ENCODE data around the gene RPS6KB1. TPM values are rescaled to one million over a fixed set of nuclear protein-coding genes. Genes with fewer than 3 reads are reported as not detected.

The RPS6KB1 gene
- total and polyA plus RNA-seq, 2 experiments from 2014 or later = 22.4 to 27.9 TPM

DNA sequence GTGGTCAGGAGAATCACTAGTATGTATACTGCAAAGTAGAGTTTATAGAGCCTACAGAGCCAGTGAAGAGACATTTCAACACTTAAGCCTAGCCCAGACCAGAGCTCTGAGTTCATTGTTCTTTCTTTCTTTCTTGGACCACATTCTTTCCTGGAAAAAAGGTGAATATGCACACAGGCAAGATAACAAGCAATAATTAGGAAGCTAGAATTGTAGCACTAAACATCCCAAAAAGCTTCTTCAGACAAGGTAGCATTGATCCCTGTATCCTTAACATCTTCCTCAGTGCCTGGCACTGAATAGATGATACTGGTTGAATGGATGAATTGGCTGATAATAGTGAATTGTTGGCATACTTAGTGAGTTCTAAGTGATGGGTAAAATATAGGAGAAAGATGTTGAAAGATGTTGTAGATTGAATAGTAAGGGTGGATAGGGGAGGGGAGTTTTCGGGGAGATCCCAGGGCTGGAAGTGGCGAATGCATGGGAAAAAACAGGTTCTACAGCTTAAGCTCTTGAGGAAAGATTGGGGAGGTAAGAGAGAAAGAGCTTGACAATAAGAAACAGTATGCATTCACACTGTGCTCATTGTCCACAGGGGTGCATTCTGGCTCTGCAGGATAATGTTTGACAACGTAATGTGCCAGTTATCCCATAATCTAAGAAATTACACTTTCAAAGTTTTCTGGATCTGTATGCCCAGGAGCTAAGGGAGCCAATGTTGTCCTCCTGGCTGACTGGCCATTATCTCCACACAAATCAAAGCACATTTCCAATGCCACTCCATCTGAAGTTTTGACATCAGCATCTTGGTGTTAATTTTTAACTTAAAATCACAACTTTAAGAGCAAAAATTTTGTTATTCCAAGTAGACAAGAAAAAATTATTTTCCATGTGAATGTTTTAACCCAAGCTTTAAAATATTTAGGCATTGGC lies 35.8 kb upstream of the RPS6KB1 start:
- DNase-seq (ENCODE audit: low spot score) = no peak
- no peak overlapping the region for H3K4me2 ChIP-seq
- peak overlapping the region; percentile 77 for H3K27ac ChIP-seq
- no peaks in the 10 kb centered on the region for H3K27me3 ChIP-seq
- no peak for TF ChIP-seq EZH2 (IDR thresholded peaks at IDR 0.05; ENCODE audit: borderline replicate concordance)
- TF ChIP-seq EZH2phosphoT487 (IDR thresholded peaks at IDR 0.05; ENCODE audit: low read depth, severe bottlenecking, unreplicated experiment) = no peak
- TF ChIP-seq, protein P1, sequence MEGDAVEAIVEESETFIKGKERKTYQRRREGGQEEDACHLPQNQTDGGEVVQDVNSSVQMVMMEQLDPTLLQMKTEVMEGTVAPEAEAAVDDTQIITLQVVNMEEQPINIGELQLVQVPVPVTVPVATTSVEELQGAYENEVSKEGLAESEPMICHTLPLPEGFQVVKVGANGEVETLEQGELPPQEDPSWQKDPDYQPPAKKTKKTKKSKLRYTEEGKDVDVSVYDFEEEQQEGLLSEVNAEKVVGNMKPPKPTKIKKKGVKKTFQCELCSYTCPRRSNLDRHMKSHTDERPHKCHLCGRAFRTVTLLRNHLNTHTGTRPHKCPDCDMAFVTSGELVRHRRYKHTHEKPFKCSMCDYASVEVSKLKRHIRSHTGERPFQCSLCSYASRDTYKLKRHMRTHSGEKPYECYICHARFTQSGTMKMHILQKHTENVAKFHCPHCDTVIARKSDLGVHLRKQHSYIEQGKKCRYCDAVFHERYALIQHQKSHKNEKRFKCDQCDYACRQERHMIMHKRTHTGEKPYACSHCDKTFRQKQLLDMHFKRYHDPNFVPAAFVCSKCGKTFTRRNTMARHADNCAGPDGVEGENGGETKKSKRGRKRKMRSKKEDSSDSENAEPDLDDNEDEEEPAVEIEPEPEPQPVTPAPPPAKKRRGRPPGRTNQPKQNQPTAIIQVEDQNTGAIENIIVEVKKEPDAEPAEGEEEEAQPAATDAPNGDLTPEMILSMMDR (IDR thresholded peaks at IDR 0.05; ENCODE audit: poor library complexity) = no peak
- no peaks in the 10 kb centered on the region for H3K36me3 ChIP-seq (replicated peaks; ENCODE audit: insufficient read depth, low read depth)
- H3K4me1 ChIP-seq (ENCODE audit: insufficient read depth) = peaks cover 15% of the 10 kb centered on the region
- no peaks in the 10 kb centered on the region for H3K9me3 ChIP-seq (ENCODE audit: low read depth)
- H2AFZ ChIP-seq = no peak overlapping the region
- 66% methylated on average over 3 of the region's 3 CpGs for WGBS (ENCODE audit: low lambda C conversion rate, missing lambda C conversion rate)
- no peaks in the 10 kb centered on the region for H3K79me2 ChIP-seq
- H3K4me3 ChIP-seq = no peak overlapping the region
- no peaks in the 10 kb centered on the region for H3K9me2 ChIP-seq (replicated peaks; ENCODE audit: insufficient read depth)
- H4K20me1 ChIP-seq (ENCODE audit: insufficient read depth, poor library complexity, severe bottlenecking) = no peaks in the 10 kb centered on the region

- 68% methylated on average over 5 of the region's 5 CpGs for WGBS (ENCODE audit: low lambda C conversion rate, missing lambda C conversion rate)
- no peak overlapping the region for H3K27ac ChIP-seq
These were observed 34.6 kb upstream of the RPS6KB1 start for GRCh38 chr17:59858167-59858816.

DNA sequence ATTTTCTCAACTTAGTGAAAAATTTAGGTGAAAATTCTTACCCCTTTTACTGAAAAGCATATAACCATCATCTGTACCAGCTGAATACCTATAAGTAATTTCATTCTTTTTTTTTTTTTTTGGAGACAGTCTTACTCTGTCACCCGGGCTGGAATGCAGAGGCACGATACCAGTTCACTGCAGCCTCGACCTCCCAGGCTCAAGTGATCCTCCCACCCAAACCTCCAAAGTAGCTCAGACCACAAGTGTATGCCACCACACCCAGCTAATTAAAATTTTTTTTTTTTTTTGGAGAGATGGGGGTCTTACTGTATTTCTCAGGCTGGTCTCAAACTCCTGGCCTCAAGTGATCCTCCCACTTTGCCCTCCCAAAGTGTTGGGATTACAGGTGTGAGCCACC lies 34.0 kb upstream of the RPS6KB1 start:
- Histone ChIP-seq H3K4me1 (ENCODE audit: insufficient read depth) (peaks cover 4% of the 10 kb centered on the region), H3K9me2 (replicated peaks; ENCODE audit: insufficient read depth) (no peaks in the 10 kb centered on the region), H3K27ac (no peak overlapping the region), H3K4me3 (no peak overlapping the region), H4K20me1 (ENCODE audit: insufficient read depth, poor library complexity, severe bottlenecking) (no peaks in the 10 kb centered on the region), H3K27me3 (no peaks in the 10 kb centered on the region), H3K9me3 (ENCODE audit: low read depth) (no peaks in the 10 kb centered on the region), H2AFZ (no peak overlapping the region), H3K36me3 (replicated peaks; ENCODE audit: insufficient read depth, low read depth) (no peaks in the 10 kb centered on the region), H3K4me2 (no peak overlapping the region), H3K79me2 (no peaks in the 10 kb centered on the region)
- TF ChIP-seq EZH2 (IDR thresholded peaks at IDR 0.05; ENCODE audit: borderline replicate concordance) (no peak), EZH2phosphoT487 (IDR thresholded peaks at IDR 0.05; ENCODE audit: low read depth, severe bottlenecking, unreplicated experiment) (no peak)
- TF ChIP-seq, protein P1 (IDR thresholded peaks at IDR 0.05; ENCODE audit: poor library complexity) = no peak
- no peak for DNase-seq (ENCODE audit: low spot score)
- 79% methylated on average over 3 of the region's 3 CpGs for WGBS (ENCODE audit: low lambda C conversion rate, missing lambda C conversion rate)

More at GRCh38 chr17:59858167-59858816, 34.6 kb upstream of the RPS6KB1 start:
- Histone ChIP-seq H3K9me2 (replicated peaks; ENCODE audit: insufficient read depth) (no peaks in the 10 kb centered on the region), H3K4me2 (no peak overlapping the region), H4K20me1 (ENCODE audit: insufficient read depth, poor library complexity, severe bottlenecking) (no peaks in the 10 kb centered on the region), H2AFZ (no peak overlapping the region), H3K4me3 (no peak overlapping the region), H3K4me1 (ENCODE audit: insufficient read depth) (peaks cover 4% of the 10 kb centered on the region), H3K79me2 (no peaks in the 10 kb centered on the region), H3K36me3 (replicated peaks; ENCODE audit: insufficient read depth, low read depth) (no peaks in the 10 kb centered on the region), H3K27me3 (no peaks in the 10 kb centered on the region), H3K9me3 (ENCODE audit: low read depth) (no peaks in the 10 kb centered on the region)
- TF ChIP-seq EZH2phosphoT487 (IDR thresholded peaks at IDR 0.05; ENCODE audit: low read depth, severe bottlenecking, unreplicated experiment) (no peak), EZH2 (IDR thresholded peaks at IDR 0.05; ENCODE audit: borderline replicate concordance) (no peak)
- TF ChIP-seq, protein P1 (IDR thresholded peaks at IDR 0.05; ENCODE audit: poor library complexity) = no peak
- no peak for DNase-seq (ENCODE audit: low spot score)
